Measurements from ENCODE around the gene LRRC27. TPM values are rescaled to one million over a fixed set of nuclear protein-coding genes. Genes with fewer than 3 reads are reported as not detected.
"Not testable (repeated sequence)": the region's sequence is repeated elsewhere in the genome, so short reads cannot be mapped to it uniquely, and the experiment has no call there.

LRRC27 gene
- total RNA-seq, 2 experiments from 2014 or later: 2.5 to 2.8 TPM

DNA sequence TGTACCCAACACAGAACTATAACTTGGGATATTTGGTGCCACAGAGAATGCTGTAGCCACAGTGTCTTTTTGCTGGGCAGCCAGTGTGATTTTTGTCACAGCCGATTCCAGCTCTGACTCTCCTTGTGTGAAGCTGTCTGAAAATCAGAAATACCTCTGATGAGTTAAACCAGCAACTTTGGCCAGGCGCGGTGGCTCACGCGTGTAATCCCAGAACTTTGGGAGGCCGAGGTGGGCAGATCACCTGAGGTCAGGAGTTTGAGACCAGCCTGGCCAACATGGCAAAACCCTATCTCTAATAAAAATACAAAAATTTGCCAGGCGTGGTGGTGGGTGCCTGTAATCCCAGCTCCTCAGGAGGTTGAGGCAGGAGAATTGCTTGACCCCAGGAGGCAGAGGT is 5.9 kb downstream of the LRRC27 start:
- H3K4me3 Mint-ChIP-seq; H3K9me3 Mint-ChIP-seq; intact Hi-C loops (cut with micrococcal nuclease); H3K36me3 Mint-ChIP-seq; H3K27ac Mint-ChIP-seq; POLR2A ChIA-PET; H3K27me3 Mint-ChIP-seq; DNase-seq: not testable (repeated sequence)
- CTCF ChIA-PET: interaction anchor here (0.8 to 2.4 kb wide), 3 partner anchors 16 to 109 kb away, joined by 3 to 9 read pairs (median 4); no protein-coding TSS in a partner anchor
- H3K4me1 Mint-ChIP-seq (ENCODE audit: low read depth): peaks cover 15% of the 10 kb centered on the region

DNA sequence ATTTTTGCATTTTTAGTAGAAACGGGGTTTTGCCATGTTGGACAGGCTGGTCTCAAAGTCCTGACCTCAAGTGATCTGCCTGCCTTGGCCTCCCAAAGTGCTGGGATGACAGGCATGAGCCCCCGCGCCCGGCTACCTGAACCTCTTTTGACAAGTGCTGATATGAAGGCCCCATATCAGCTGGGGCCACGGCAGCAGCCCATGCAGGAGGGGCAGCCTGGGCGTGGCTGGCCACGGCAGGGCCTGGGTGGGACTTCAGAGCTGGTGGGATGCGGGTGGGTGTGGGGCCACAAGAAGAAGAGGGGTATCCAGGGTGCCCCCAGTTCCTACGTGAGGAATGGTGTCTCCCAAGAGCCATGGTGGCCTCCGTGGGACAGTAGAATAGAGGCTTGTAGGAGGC is 6.9 kb downstream of the LRRC27 start:
- intact Hi-C loops (cut with micrococcal nuclease): no loop called here
- H3K4me1 Mint-ChIP-seq (ENCODE audit: low read depth): peaks cover 9% of the 10 kb centered on the region
- H3K27ac Mint-ChIP-seq: no peak overlapping the region
- H3K4me3 Mint-ChIP-seq: no peak overlapping the region
- ChIA-PET CTCF (no interaction called here), POLR2A (no interaction called here)
- H3K27me3 Mint-ChIP-seq: no peaks in the 10 kb centered on the region
- H3K9me3 Mint-ChIP-seq: peaks cover 7% of the 10 kb centered on the region
- peaks cover 9% of the 10 kb centered on the region for H3K36me3 Mint-ChIP-seq
- DNase-seq: no peak

DNA sequence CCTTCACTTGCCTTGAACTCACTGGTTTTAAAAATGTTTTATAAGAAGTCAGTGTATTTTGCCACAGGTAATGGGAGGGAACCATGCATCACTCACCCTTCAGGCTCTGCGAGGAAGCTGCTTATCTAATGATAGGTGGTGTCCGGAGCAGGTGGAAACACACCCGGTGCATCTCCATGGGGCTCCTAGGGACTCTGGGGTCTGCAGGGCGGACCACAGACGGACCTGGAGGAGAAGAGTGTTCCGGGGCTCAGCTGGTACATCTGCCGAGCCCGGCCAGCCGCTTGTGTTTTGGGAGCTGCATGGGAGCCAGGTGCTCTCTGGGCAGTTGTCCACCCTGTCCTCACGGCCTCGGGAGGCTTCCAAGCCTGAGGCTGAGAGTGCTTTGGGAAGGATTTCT is 7.3 kb downstream of the LRRC27 start:
- no peak overlapping the region for H3K4me3 Mint-ChIP-seq
- no peaks in the 10 kb centered on the region for H3K27me3 Mint-ChIP-seq
- H3K36me3 Mint-ChIP-seq: peaks cover 9% of the 10 kb centered on the region
- intact Hi-C loops (cut with micrococcal nuclease): no loop called here
- H3K27ac Mint-ChIP-seq: no peak overlapping the region
- peaks cover 9% of the 10 kb centered on the region for H3K4me1 Mint-ChIP-seq (ENCODE audit: low read depth)
- ChIA-PET POLR2A (no interaction called here), CTCF (interaction anchor here (1.4 kb wide), 1 partner anchor 12 kb away, joined by 3 read pairs; no protein-coding TSS in a partner anchor)
- no peak for DNase-seq
- H3K9me3 Mint-ChIP-seq: peaks cover 7% of the 10 kb centered on the region

DNA sequence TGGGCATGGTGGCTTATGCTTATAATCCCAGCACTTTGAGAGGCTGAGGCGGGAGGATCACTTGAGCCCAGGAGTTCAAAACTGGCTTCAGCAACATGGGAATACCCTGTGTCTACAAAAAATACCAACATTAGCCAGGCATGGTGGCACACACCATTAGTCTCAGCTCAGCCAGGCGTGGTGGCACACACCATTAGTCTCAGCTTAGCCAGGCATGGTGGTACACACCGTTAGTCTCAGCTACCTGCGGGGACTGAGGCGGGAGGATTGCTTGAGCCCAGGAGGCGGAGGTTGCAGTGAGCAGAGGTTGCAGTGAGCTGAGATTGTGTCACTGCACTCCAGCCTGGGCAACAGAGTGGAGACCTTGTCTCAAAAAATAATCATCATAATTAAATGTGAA is 9.0 kb downstream of the LRRC27 start:
- Mint-ChIP-seq H3K27me3 (no peaks in the 10 kb centered on the region), H3K27ac (no peak overlapping the region), H3K36me3 (peaks cover 9% of the 10 kb centered on the region), H3K9me3 (peaks cover 7% of the 10 kb centered on the region), H3K4me3 (no peak overlapping the region), H3K4me1 (ENCODE audit: low read depth) (peaks cover 9% of the 10 kb centered on the region)
- intact Hi-C loops (cut with micrococcal nuclease): no loop called here
- no peak for DNase-seq
- ChIA-PET CTCF (no interaction called here), POLR2A (no interaction called here)

DNA sequence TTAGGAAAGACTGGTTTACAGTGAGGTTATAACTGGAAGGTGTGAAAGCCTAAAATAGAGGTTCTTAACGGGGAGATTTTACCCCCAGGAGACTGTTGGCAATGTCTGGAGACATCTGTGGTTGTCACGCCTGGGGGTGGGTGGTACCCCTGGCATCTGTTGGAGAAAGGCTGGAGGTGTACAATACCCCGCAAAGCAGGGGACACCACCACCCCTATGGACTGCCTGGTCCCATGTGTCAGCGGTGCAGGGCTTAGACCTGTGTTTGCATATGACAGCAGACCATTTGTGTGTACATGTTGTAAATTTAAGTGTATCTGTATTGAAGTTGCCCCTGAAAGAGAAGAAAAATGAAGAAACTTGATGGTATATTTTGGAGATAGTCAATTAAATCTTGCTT is 9.8 kb downstream of the LRRC27 start:
- intact Hi-C loops (cut with micrococcal nuclease): no loop called here
- H3K9me3 Mint-ChIP-seq: peaks cover 7% of the 10 kb centered on the region
- H3K4me1 Mint-ChIP-seq (ENCODE audit: low read depth): peaks cover 5% of the 10 kb centered on the region
- ChIA-PET POLR2A (no interaction called here), CTCF (interaction anchor here (2.4 kb wide), 1 partner anchor 11 kb away, joined by 9 read pairs; no protein-coding TSS in a partner anchor)
- H3K27me3 Mint-ChIP-seq: no peaks in the 10 kb centered on the region
- DNase-seq: no peak
- no peak overlapping the region for H3K27ac Mint-ChIP-seq
- peaks cover 9% of the 10 kb centered on the region for H3K36me3 Mint-ChIP-seq
- H3K4me3 Mint-ChIP-seq: no peak overlapping the region

DNA sequence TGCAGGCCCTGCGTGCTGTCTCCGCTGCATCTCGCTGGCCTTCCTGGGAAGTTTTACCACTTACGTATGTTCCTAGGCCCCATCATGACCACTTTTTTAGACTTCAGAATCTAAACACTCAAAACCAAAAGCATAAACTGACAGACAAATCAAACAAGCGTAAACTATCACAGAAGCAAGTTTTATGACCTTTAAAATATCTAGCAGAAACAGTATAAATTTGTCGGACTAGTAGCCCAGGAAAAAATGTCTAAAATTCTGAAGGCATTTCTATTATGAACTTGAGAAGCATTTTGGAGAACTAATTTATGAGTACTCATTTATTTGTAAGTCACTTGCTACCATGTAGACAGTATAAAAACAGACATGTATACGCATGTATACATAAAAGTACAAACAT is 10.6 kb downstream of the LRRC27 start:
- H3K9me3 Mint-ChIP-seq: peaks cover 7% of the 10 kb centered on the region
- no peak overlapping the region for H3K4me3 Mint-ChIP-seq
- no peak overlapping the region for H3K27ac Mint-ChIP-seq
- DNase-seq: no peak
- ChIA-PET CTCF (interaction anchor here (2.4 kb wide), 1 partner anchor 11 kb away, joined by 9 read pairs; no protein-coding TSS in a partner anchor), POLR2A (no interaction called here)
- H3K36me3 Mint-ChIP-seq: peaks cover 9% of the 10 kb centered on the region
- no peaks in the 10 kb centered on the region for H3K4me1 Mint-ChIP-seq (ENCODE audit: low read depth)
- no peaks in the 10 kb centered on the region for H3K27me3 Mint-ChIP-seq
- intact Hi-C loops (cut with micrococcal nuclease): no loop called here

DNA sequence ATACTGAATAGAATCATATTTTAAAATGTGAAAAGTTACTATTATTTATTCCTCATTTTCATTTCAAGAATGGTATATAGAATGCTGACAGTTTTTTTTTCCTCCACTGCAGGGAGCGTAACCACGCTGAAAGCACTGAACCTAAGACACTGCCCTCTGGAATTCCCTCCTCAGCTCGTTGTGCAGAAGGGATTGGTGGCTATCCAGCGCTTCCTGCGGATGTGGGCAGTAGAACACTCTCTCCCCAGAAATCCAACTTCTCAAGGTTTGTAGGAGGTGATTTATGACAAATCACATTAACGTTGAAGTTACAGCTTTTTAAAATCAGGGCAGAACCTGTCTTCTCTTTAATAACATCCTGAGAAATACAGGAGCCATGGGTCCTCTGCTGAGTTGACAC is 12.4 kb downstream of the LRRC27 start:
- Mint-ChIP-seq H3K4me1 (ENCODE audit: low read depth) (no peaks in the 10 kb centered on the region), H3K4me3 (no peak overlapping the region), H3K36me3 (peaks cover 9% of the 10 kb centered on the region), H3K9me3 (peaks cover 7% of the 10 kb centered on the region), H3K27ac (no peak overlapping the region), H3K27me3 (no peaks in the 10 kb centered on the region)
- no peak for DNase-seq
- intact Hi-C loops (cut with micrococcal nuclease): no loop called here
- ChIA-PET CTCF (no interaction called here), POLR2A (no interaction called here)

DNA sequence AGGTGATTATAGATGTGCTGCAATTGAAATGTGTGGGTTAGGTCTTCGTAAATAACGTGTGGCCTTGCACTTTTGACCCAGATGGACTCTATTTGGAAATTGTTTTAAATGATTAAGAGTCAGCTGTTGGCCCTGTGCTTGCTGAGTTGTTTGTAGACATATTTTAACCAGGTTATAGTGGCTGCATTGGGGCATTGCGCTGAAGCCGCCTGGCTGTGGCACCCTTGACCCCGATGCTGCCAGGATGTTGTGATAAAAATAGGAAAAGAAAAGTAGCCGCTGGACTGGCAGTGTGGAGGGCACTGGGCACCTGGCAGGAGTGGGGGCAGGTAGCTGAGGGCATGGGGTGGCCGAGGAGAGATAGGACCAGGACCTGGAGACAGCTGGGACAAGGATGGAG is 13.4 kb downstream of the LRRC27 start:
- POLR2A ChIA-PET: no interaction called here
- Mint-ChIP-seq H3K27me3 (no peaks in the 10 kb centered on the region), H3K27ac (no peak overlapping the region), H3K36me3 (peaks cover 9% of the 10 kb centered on the region), H3K4me1 (ENCODE audit: low read depth) (no peaks in the 10 kb centered on the region), H3K9me3 (peaks cover 7% of the 10 kb centered on the region), H3K4me3 (no peak overlapping the region)
- DNase-seq: no peak
- CTCF ChIA-PET: no interaction called here
- intact Hi-C loops (cut with micrococcal nuclease): no loop called here

DNA sequence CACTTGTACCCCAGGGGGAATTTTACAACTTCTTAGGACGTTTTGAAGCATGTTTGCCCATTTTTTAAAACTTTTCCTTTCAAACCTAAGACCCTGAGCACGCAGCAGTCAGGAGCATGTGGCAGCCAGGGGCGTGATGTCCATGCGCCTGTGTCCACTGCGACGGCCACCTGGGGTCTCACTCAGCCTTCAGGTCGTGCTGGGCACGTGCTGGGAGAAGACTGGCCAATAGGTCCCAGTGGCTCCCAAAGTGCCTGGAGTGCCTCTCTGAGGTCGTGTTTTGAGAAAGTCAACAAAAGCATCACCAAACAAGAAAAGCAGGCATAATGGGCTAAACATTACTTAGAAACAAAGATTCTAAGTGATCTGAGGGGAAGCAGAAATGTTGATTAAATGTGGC is 14.8 kb downstream of the LRRC27 start:
- POLR2A ChIA-PET: no interaction called here

DNA sequence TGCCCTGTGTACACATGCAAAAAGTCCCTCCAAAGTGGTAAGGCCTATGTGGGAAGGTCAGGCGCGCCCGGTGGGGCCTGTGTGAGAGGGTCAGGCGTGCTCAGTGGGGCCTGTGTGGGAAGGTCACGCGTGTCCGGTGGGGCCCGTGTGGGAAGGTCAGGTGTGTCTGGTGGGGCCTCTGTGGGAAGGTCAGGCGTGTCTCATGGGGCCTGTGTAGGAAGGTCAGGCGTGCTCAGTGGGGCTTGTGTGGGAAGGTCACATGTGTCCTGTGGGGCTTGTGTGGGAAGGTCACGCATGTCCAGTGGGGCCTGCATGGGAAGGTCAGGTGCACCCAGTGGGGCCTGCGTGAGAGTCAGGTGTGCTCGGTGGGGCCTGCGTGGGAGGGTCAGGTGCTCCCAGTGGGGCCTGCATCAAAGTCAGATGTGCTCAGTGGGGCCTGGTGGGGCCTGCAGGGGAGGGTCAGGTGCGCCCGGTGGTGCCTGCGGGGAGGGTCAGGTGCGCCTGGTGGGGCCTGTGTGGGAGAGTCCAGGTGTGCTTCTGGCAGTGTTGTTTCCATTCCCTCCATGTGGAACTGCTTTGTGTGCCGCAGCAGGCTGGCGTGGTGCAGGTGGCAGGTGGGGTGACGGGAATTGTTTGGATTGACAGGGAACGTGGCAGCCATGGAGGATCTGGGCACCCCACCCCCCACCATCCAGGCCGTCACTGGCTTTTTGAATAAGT is 15.4 kb downstream of the LRRC27 start:
- no peak overlapping the region for H3K27ac Mint-ChIP-seq
- intact Hi-C loops (cut with micrococcal nuclease): no loop called here
- POLR2A ChIA-PET: no interaction called here
- no peaks in the 10 kb centered on the region for H3K27me3 Mint-ChIP-seq
- no peak overlapping the region for H3K4me3 Mint-ChIP-seq
- no peaks in the 10 kb centered on the region for H3K4me1 Mint-ChIP-seq (ENCODE audit: low read depth)
- peaks cover 3% of the 10 kb centered on the region for H3K36me3 Mint-ChIP-seq
- H3K9me3 Mint-ChIP-seq: peaks cover 2% of the 10 kb centered on the region
- DNase-seq: no peak
- CTCF ChIA-PET: interaction anchor here (0.8 kb wide), 1 partner anchor 97 kb away, joined by 3 read pairs; no protein-coding TSS in a partner anchor

More for the DNA sequence above, 14.8 kb downstream of the LRRC27 start:
- CTCF ChIA-PET: no interaction called here
- peaks cover 6% of the 10 kb centered on the region for H3K36me3 Mint-ChIP-seq
- H3K9me3 Mint-ChIP-seq: peaks cover 4% of the 10 kb centered on the region
- no peak for DNase-seq
- intact Hi-C loops (cut with micrococcal nuclease): no loop called here
- no peak overlapping the region for H3K4me3 Mint-ChIP-seq
- H3K27ac Mint-ChIP-seq: no peak overlapping the region
- H3K27me3 Mint-ChIP-seq: no peaks in the 10 kb centered on the region
- no peaks in the 10 kb centered on the region for H3K4me1 Mint-ChIP-seq (ENCODE audit: low read depth)

DNA sequence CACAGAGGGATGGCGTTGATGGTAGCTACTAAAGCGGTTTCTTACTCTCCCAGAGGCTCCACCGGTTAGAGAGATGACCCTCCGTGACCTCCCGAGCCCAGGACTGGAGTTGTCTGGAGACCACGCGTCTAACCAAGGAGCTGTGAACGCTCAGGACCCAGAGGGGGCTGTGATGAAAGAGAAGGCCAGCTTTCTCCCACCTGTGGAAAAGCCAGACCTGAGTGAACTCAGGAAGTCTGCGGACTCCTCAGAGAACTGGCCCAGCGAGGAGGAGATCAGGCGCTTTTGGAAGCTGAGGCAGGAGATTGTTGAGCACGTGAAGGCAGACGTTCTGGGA is 15.9 kb downstream of the LRRC27 start:
- intact Hi-C loops (cut with micrococcal nuclease): no loop called here
- CTCF ChIA-PET: interaction anchor here (0.6 to 1.4 kb wide), 3 partner anchors 97 to 325 kb away, joined by 3 read pairs; no protein-coding TSS in a partner anchor
- H3K27ac Mint-ChIP-seq: no peak overlapping the region
- H3K4me1 Mint-ChIP-seq (ENCODE audit: low read depth): no peaks in the 10 kb centered on the region
- no peaks in the 10 kb centered on the region for H3K27me3 Mint-ChIP-seq
- H3K4me3 Mint-ChIP-seq: no peak overlapping the region
- no peak for DNase-seq
- no peaks in the 10 kb centered on the region for H3K36me3 Mint-ChIP-seq
- H3K9me3 Mint-ChIP-seq: no peaks in the 10 kb centered on the region
- POLR2A ChIA-PET: no interaction called here

DNA sequence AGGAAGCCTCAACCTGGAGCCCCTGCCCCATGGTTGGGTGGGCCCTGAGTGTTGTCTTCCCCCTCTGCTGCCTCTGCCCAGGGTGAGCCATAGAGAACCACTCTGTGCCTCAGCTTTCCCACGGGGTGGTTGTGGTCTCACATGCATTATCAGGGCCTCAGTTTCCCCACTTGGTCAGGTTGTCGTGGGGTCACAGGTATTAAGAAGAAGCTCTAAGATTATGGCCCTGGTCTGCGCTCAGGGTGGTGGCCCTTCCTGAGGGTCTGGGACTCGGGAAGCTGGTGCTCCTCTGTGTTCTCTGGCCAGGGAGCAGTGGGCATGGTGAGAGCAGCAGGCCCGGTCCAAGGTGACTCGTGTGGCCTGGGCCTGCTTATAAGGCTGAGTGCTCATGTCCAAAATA is 17.8 kb downstream of the LRRC27 start:
- POLR2A ChIA-PET: no interaction called here
- no peak overlapping the region for H3K27ac Mint-ChIP-seq
- no peaks in the 10 kb centered on the region for H3K36me3 Mint-ChIP-seq
- no peaks in the 10 kb centered on the region for H3K9me3 Mint-ChIP-seq
- H3K4me3 Mint-ChIP-seq: no peak overlapping the region
- intact Hi-C loops (cut with micrococcal nuclease): no loop called here
- no peak for DNase-seq
- CTCF ChIA-PET: no interaction called here
- H3K4me1 Mint-ChIP-seq (ENCODE audit: low read depth): no peaks in the 10 kb centered on the region
- H3K27me3 Mint-ChIP-seq: no peaks in the 10 kb centered on the region

DNA sequence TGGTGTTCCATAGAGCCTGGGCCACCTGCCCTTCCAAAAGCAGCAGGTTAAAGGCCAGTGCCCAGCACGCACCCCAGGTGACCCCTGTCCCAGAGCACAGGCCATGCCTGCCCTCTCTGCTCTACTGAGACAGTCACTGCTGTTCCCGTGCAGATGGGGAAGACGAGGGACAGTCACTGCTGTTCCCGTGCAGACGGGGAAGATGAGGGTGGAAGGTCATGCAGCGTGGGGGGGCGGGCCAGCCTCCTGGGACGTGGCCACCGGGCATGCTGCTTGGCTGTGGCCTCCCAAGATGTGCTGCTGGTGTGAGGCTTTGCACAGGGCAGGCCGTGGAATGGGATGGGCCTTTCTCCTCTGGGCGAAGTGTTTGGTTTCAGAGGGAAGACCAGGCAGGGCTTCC is 18.4 kb downstream of the LRRC27 start:
- no peaks in the 10 kb centered on the region for H3K27me3 Mint-ChIP-seq
- no peak overlapping the region for H3K27ac Mint-ChIP-seq
- POLR2A ChIA-PET: no interaction called here
- H3K9me3 Mint-ChIP-seq: no peaks in the 10 kb centered on the region
- intact Hi-C loops (cut with micrococcal nuclease): no loop called here
- no peak for DNase-seq
- CTCF ChIA-PET: interaction anchor here (2.2 kb wide), 1 partner anchor 11 kb away, joined by 8 read pairs; no protein-coding TSS in a partner anchor
- no peaks in the 10 kb centered on the region for H3K4me1 Mint-ChIP-seq (ENCODE audit: low read depth)
- no peaks in the 10 kb centered on the region for H3K36me3 Mint-ChIP-seq
- H3K4me3 Mint-ChIP-seq: no peak overlapping the region

Data from activated CD4-positive, alpha-beta memory T cell treated with anti-CD3 and anti-CD28 coated beads for 36 hours (primary cell).